HepG2 (cell line): ENCODE data around the gene CLDN22.

Experiments
- CREM ChIP-seq, 2 experiments: sonication (generic) in 1 of 2; formaldehyde crosslinking in 1 of 2; IDR thresholded peaks; 2 replicates each; pipeline versions ENCODE4 v1.4.0 to v1.6.1; 2016 to 2020; ENCODE audit warnings: antibody characterized with exemption in 1 of 2, mild to moderate bottlenecking in 1 of 2, missing genetic modification reagents in 1 of 2
- HNRNPLL ChIP-seq: fragments of 200-400 bp; formaldehyde crosslinking; IDR thresholded peaks from 2 replicates; pipeline ENCODE4 v1.6.1; 2017; ENCODE audit warnings: mild to moderate bottlenecking, low read depth, low read length; ENCODE audit not compliant: poor library complexity, severe bottlenecking
- TSC22D2 ChIP-seq: sonication (generic); formaldehyde crosslinking; IDR thresholded peaks from 2 replicates; pipeline ENCODE4 v1.5.1; 2020; ENCODE audit warnings: missing genetic modification reagents, mild to moderate bottlenecking, borderline replicate concordance
- ZNF619 ChIP-seq: sonication (generic); formaldehyde crosslinking; IDR thresholded peaks from 2 replicates; pipeline ENCODE4 v1.4.0; 2020; ENCODE audit warnings: mild to moderate bottlenecking, missing genetic modification reagents
- ZNF841 ChIP-seq: sonication (generic); formaldehyde crosslinking; IDR thresholded peaks from 2 replicates; pipeline ENCODE4 v1.8.1; 2023; ENCODE audit warnings: missing genetic modification reagents, borderline replicate concordance

DNA sequence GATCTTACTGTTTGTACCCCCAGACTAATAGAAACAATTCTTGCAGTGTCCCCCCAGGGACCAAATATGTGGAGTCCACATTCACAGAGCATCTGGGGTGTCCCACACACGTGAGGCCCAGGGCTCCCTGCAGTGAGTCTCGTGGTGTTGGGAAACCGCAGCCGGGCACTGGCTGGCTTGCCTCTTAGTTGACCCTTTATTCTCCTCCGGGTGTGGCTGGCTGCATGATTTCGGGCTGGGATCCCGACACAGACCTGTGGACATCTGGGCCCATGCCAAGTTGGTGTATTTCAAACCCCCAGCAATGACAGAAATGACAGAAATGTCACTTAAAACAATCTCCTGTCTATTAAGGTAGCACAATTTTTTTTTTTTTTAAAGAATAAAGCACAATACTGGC is 17.8 kb upstream of the CLDN22 start:
- no peak for TF ChIP-seq ZNF619 (CRISPR knock-in tag)
- no peak for TF ChIP-seq CREM (IDR thresholded peaks at IDR 0.05)
- TF ChIP-seq CREM (CRISPR knock-in tag; IDR thresholded peaks at IDR 0.05): no peak
- TF ChIP-seq TSC22D2: no peak
- TF ChIP-seq HNRNPLL: no peak
- no peak for TF ChIP-seq ZNF841 (CRISPR knock-in tag)
